Measurements from ENCODE around the gene CDV3.

CDV3 gene

GRCh38 chr3:133570139-133570936, 3.1 kb upstream of the CDV3 start:
- no peak for DNase-seq

GRCh38 chr3:133570937-133571320, 2.6 kb upstream of the CDV3 start:
- no peak for DNase-seq

GRCh38 chr3:133572158-133573053, 1.1 kb upstream of the CDV3 start:
- DNase-seq: no peak

GRCh38 chr3:133573054-133573628, 345 bp upstream of the CDV3 start:
- peak; percentile 100 for DNase-seq

- peak; percentile 76 for DNase-seq
Observed at GRCh38 chr3:133574260-133574881, 885 bp downstream of the CDV3 start.

GRCh38 chr3:133575086-133575485, 1.6 kb downstream of the CDV3 start:
- no peak for DNase-seq

- no peak for DNase-seq
Observed at GRCh38 chr3:133576169-133576568, 2.7 kb downstream of the CDV3 start.

- no peak for DNase-seq
Observed at GRCh38 chr3:133578548-133579191, 5.2 kb downstream of the CDV3 start.

- no peak for DNase-seq
Observed at GRCh38 chr3:133583396-133583795, 9.9 kb downstream of the CDV3 start.

GRCh38 chr3:133588035-133588434, 14.5 kb downstream of the CDV3 start:
- no peak for DNase-seq

- DNase-seq: no peak
Observed at GRCh38 chr3:133588784-133589465, 15.4 kb downstream of the CDV3 start.

GRCh38 chr3:133589503-133589902, 16.0 kb downstream of the CDV3 start:
- DNase-seq: no peak

GRCh38 chr3:133591271-133591742, 17.8 kb downstream of the CDV3 start:
- no peak for DNase-seq

- no peak for DNase-seq
Observed at GRCh38 chr3:133592843-133593242, 19.4 kb downstream of the CDV3 start.

- DNase-seq: no peak
Observed at GRCh38 chr3:133593243-133593642, 19.8 kb downstream of the CDV3 start.

GRCh38 chr3:133595341-133595740, 21.9 kb downstream of the CDV3 start:
- DNase-seq: no peak

- DNase-seq: no peak
Observed at GRCh38 chr3:133598405-133598804, 24.9 kb downstream of the CDV3 start.

GRCh38 chr3:133599280-133599679, 25.8 kb downstream of the CDV3 start:
- DNase-seq: no peak

- DNase-seq: no peak
Observed at GRCh38 chr3:133600572-133601081, 27.1 kb downstream of the CDV3 start.

GRCh38 chr3:133606342-133606741, 32.9 kb downstream of the CDV3 start:
- no peak for DNase-seq

GRCh38 chr3:133606902-133607301, 33.4 kb downstream of the CDV3 start:
- DNase-seq: no peak

- no peak for DNase-seq
Observed at GRCh38 chr3:133607816-133608215, 34.3 kb downstream of the CDV3 start.
